Astrocyte (in vitro differentiated cells and primary cell): Measurements from ENCODE around the gene PAGR1. TPM values are rescaled to one million over a fixed set of nuclear protein-coding genes. Genes with fewer than 3 reads are reported as not detected.

ENCODE experiments used
- total RNA-seq: library from RNA; stranded (reverse); gene quantifications from 2 replicates; pipeline ENCODE4 v1.2.1, GENCODE V29; 2021

PAGR1 gene
- total RNA-seq, 1 donor from 2014 or later: 20.8 TPM

Other genes starting within 250 kb of the PAGR1 start
- 0.07 TPM in 1 of 2 replicates, not detected in the other for gene SPN, start 152.9 kb upstream of the PAGR1 start, total RNA-seq
- 85.9 and 98.1 TPM in 2 replicates for gene QPRT, start 137.0 kb upstream of the PAGR1 start, total RNA-seq
- gene C16orf54, start 70.2 kb upstream of the PAGR1 start, total RNA-seq: not detected in 2 replicates
- not detected in 2 replicates for gene ZG16, start 37.9 kb upstream of the PAGR1 start, total RNA-seq
- gene KIF22, start 25.4 kb upstream of the PAGR1 start, total RNA-seq: 12.5 and 14.3 TPM in 2 replicates
- 216 and 247 TPM in 2 replicates for gene MAZ, start 9.6 kb upstream of the PAGR1 start, total RNA-seq
- gene PRRT2, start 4.0 kb upstream of the PAGR1 start, total RNA-seq: 6.2 and 6.7 TPM in 2 replicates
- gene MVP, start 4.3 kb downstream of the PAGR1 start, total RNA-seq: 38.7 and 40.1 TPM in 2 replicates
- gene CDIPT, start 47.1 kb downstream of the PAGR1 start, total RNA-seq: 88.1 and 92.0 TPM in 2 replicates
- 69.6 and 90.6 TPM in 2 replicates for gene SEZ6L2, start 83.4 kb downstream of the PAGR1 start, total RNA-seq
- gene ASPHD1, start 84.3 kb downstream of the PAGR1 start, total RNA-seq: 43.3 and 44.8 TPM in 2 replicates
- 25.1 and 27.1 TPM in 2 replicates for gene KCTD13, start 110.1 kb downstream of the PAGR1 start, total RNA-seq
- gene TMEM219, start 145.9 kb downstream of the PAGR1 start, total RNA-seq: 96.6 and 104 TPM in 2 replicates
- gene TAOK2, start 157.7 kb downstream of the PAGR1 start, total RNA-seq: 55.2 and 55.9 TPM in 2 replicates
- 4.3 and 5.0 TPM in 2 replicates for gene HIRIP3, start 179.5 kb downstream of the PAGR1 start, total RNA-seq
- gene INO80E, start 180.1 kb downstream of the PAGR1 start, total RNA-seq: 58.5 and 64.8 TPM in 2 replicates
- 0.50 and 0.89 TPM in 2 replicates for gene DOC2A, start 194.9 kb downstream of the PAGR1 start, total RNA-seq
- gene C16orf92, start 207.0 kb downstream of the PAGR1 start, total RNA-seq: not detected in 2 replicates
- 1.4 and 1.9 TPM in 2 replicates for gene TLCD3B, start 215.1 kb downstream of the PAGR1 start, total RNA-seq
- 1,795 and 1,830 TPM in 2 replicates for gene ALDOA, start 249.6 kb downstream of the PAGR1 start, total RNA-seq